IMR-90 (cell line): ENCODE results near the gene ARRB1.
"Not testable (repeated sequence)": the region's sequence is repeated elsewhere in the genome, so short reads cannot be mapped to it uniquely, and the experiment has no call there.

Source experiments
- BHLHE40 ChIP-seq: fragments of 150-350 bp; IDR thresholded peaks from 2 replicates; pipeline ENCODE4 v1.6.1; 2016; ENCODE audit warnings: mild to moderate bottlenecking, low read depth, low read length
- CEBPB ChIP-seq: IDR thresholded peaks from 2 replicates; pipeline ENCODE4 v1.6.1; 2012; ENCODE audit warnings: low read depth, low read length, improper control_type of control experiment
- CHD1 ChIP-seq: IDR thresholded peaks from 2 replicates; pipeline ENCODE4 v1.6.1; 2012; ENCODE audit warnings: low read depth, low read length, improper control_type of control experiment
- ELK1 ChIP-seq: fragments of 150-350 bp; IDR thresholded peaks from 2 replicates; pipeline ENCODE4 v1.6.1; 2016; ENCODE audit warnings: low read depth, mild to moderate bottlenecking, low read length, moderate library complexity, borderline replicate concordance
- MAFK ChIP-seq: IDR thresholded peaks from 2 replicates; pipeline ENCODE4 v1.6.1; 2012; ENCODE audit warnings: low read depth, low read length, improper control_type of control experiment
- MAZ ChIP-seq: IDR thresholded peaks from 2 replicates; pipeline ENCODE4 v1.6.1; 2012; ENCODE audit warnings: low read depth, mild to moderate bottlenecking, low read length, improper control_type of control experiment, moderate library complexity, borderline replicate concordance
- NFE2L2 ChIP-seq: fragments of 150-350 bp; IDR thresholded peaks from 2 replicates; pipeline ENCODE4 v1.6.1; 2016; ENCODE audit warnings: low read depth, mild to moderate bottlenecking, low read length
- POLR2A ChIP-seq: IDR thresholded peaks from 2 replicates; pipeline ENCODE4 v1.6.1; 2012; ENCODE audit warnings: mild to moderate bottlenecking, low read depth, low read length
- RAD21 ChIP-seq: IDR thresholded peaks from 2 replicates; pipeline ENCODE4 v1.6.1; 2012; ENCODE audit warnings: low read length, improper control_type of control experiment
- RCOR1 ChIP-seq: IDR thresholded peaks from 2 replicates; pipeline ENCODE4 v1.6.1; 2012; ENCODE audit warnings: mild to moderate bottlenecking, low read length, improper control_type of control experiment; ENCODE audit not compliant: insufficient replicate concordance
- RFX5 ChIP-seq: IDR thresholded peaks from 2 replicates; pipeline ENCODE4 v1.8.0; 2012; ENCODE audit warnings: low read depth, mild to moderate bottlenecking, low read length, moderate library complexity
- SMC3 ChIP-seq: fragments of 150-350 bp; IDR thresholded peaks from 2 replicates; pipeline ENCODE4 v1.6.1; 2016; ENCODE audit warnings: low read depth, mild to moderate bottlenecking, antibody characterized with exemption, low read length, moderate library complexity
- USF2 ChIP-seq: fragments of 150-350 bp; IDR thresholded peaks from 2 replicates; pipeline ENCODE4 v1.6.1; 2017; ENCODE audit warnings: mild to moderate bottlenecking, antibody characterized with exemption, low read length, low read depth
- TF ChIP-seq, protein P1 (sequence below): conservative IDR thresholded peaks from 2 replicates; pipeline ENCODE4 v1.5.1; 2012; ENCODE audit warnings: mild to moderate bottlenecking, low read depth, low read length, improper control_type of control experiment

GRCh38 chr11:75330886-75331285 is 20.6 kb downstream of the ARRB1 start:
- TF ChIP-seq CEBPB, BHLHE40, USF2, POLR2A, CHD1, NFE2L2, SMC3, RFX5, RCOR1, RAD21, ELK1, MAFK, MAZ: not testable (repeated sequence)
- TF ChIP-seq, protein P1, sequence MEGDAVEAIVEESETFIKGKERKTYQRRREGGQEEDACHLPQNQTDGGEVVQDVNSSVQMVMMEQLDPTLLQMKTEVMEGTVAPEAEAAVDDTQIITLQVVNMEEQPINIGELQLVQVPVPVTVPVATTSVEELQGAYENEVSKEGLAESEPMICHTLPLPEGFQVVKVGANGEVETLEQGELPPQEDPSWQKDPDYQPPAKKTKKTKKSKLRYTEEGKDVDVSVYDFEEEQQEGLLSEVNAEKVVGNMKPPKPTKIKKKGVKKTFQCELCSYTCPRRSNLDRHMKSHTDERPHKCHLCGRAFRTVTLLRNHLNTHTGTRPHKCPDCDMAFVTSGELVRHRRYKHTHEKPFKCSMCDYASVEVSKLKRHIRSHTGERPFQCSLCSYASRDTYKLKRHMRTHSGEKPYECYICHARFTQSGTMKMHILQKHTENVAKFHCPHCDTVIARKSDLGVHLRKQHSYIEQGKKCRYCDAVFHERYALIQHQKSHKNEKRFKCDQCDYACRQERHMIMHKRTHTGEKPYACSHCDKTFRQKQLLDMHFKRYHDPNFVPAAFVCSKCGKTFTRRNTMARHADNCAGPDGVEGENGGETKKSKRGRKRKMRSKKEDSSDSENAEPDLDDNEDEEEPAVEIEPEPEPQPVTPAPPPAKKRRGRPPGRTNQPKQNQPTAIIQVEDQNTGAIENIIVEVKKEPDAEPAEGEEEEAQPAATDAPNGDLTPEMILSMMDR, result not testable (repeated sequence)
